ENCODE results near the gene ESRRB. TPM values are rescaled to one million over a fixed set of nuclear protein-coding genes. Genes with fewer than 3 reads are reported as not detected.

Gene ESRRB
- total RNA-seq, 1 donor from 2014 or later, result not detected

GRCh38 chr14:76465664-76466063, 89.7 kb downstream of the ESRRB start:
- no peaks in the 10 kb centered on the region for H3K4me1 Mint-ChIP-seq (ENCODE audit: unreplicated experiment)
- H3K9me3 Mint-ChIP-seq (ENCODE audit: unreplicated experiment), result no peaks in the 10 kb centered on the region
- no peak for DNase-seq (ENCODE audit: extremely low spot score, unreplicated experiment)

GRCh38 chr14:76467711-76468155, 91.8 kb downstream of the ESRRB start:
- Mint-ChIP-seq H3K27ac (ENCODE audit: unreplicated experiment) (no peak overlapping the region), H3K9me3 (ENCODE audit: unreplicated experiment) (no peaks in the 10 kb centered on the region), H3K27me3 (ENCODE audit: unreplicated experiment) (peaks cover 5% of the 10 kb centered on the region), H3K36me3 (ENCODE audit: unreplicated experiment) (no peaks in the 10 kb centered on the region), H3K4me1 (ENCODE audit: unreplicated experiment) (no peaks in the 10 kb centered on the region), H3K4me3 (ENCODE audit: unreplicated experiment) (no peak overlapping the region)
- no peak for TF ChIP-seq CTCF (IDR thresholded peaks at IDR 0.05)
- no peak for DNase-seq (ENCODE audit: extremely low spot score, unreplicated experiment)

More at GRCh38 chr14:76465664-76466063, 89.7 kb downstream of the ESRRB start:
- TF ChIP-seq CTCF (IDR thresholded peaks at IDR 0.05), result no peak
- no peaks in the 10 kb centered on the region for H3K36me3 Mint-ChIP-seq (ENCODE audit: unreplicated experiment)
- no peaks in the 10 kb centered on the region for H3K27me3 Mint-ChIP-seq (ENCODE audit: unreplicated experiment)
- H3K4me3 Mint-ChIP-seq (ENCODE audit: unreplicated experiment), result no peak overlapping the region
- H3K27ac Mint-ChIP-seq (ENCODE audit: unreplicated experiment), result no peak overlapping the region

DNA sequence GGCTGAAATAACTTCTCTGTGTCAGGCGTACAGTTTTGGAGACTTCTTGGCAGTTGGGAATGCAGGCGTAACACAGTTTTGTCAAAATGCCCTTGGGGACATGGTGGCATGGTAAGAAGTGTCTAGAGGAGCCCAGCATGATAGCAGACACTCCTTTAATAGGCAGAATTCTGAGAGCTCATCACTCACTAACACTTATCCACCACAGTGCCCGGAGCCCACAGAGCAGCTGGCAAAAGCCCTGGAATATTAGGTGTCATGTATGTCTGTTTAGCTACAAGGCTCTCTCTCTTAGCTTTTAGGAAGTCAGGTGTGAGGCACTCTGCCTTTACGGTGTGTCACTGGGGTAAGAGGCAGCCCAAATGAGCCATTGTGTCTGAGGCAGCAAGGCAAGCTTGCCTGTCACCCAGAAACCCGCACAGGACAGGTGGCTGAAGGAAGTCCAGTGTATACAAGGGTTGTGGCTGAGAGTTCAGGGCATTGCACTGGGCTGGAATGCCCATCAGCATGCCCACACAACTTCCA, 96.3 kb downstream of the ESRRB start:
- Mint-ChIP-seq H3K4me3 (ENCODE audit: unreplicated experiment) (no peak overlapping the region), H3K9me3 (ENCODE audit: unreplicated experiment) (no peaks in the 10 kb centered on the region), H3K36me3 (ENCODE audit: unreplicated experiment) (no peaks in the 10 kb centered on the region), H3K4me1 (ENCODE audit: unreplicated experiment) (no peaks in the 10 kb centered on the region), H3K27ac (ENCODE audit: unreplicated experiment) (no peak overlapping the region), H3K27me3 (ENCODE audit: unreplicated experiment) (peaks cover 14% of the 10 kb centered on the region)
- no peak for DNase-seq (ENCODE audit: extremely low spot score, unreplicated experiment)
- no peak for TF ChIP-seq CTCF (IDR thresholded peaks at IDR 0.05)

- TF ChIP-seq CTCF (IDR thresholded peaks at IDR 0.05), result no peak
- Mint-ChIP-seq H3K9me3 (ENCODE audit: unreplicated experiment) (no peaks in the 10 kb centered on the region), H3K27me3 (ENCODE audit: unreplicated experiment) (peaks cover 14% of the 10 kb centered on the region), H3K4me1 (ENCODE audit: unreplicated experiment) (no peaks in the 10 kb centered on the region), H3K36me3 (ENCODE audit: unreplicated experiment) (no peaks in the 10 kb centered on the region), H3K4me3 (ENCODE audit: unreplicated experiment) (no peak overlapping the region), H3K27ac (ENCODE audit: unreplicated experiment) (no peak overlapping the region)
- no peak for DNase-seq (ENCODE audit: extremely low spot score, unreplicated experiment)
These were observed 97.7 kb downstream of the ESRRB start for GRCh38 chr14:76473481-76474263.

- Mint-ChIP-seq H3K4me1 (ENCODE audit: unreplicated experiment) (no peaks in the 10 kb centered on the region), H3K27me3 (ENCODE audit: unreplicated experiment) (no peaks in the 10 kb centered on the region), H3K4me3 (ENCODE audit: unreplicated experiment) (no peak overlapping the region), H3K9me3 (ENCODE audit: unreplicated experiment) (no peaks in the 10 kb centered on the region), H3K27ac (ENCODE audit: unreplicated experiment) (no peak overlapping the region), H3K36me3 (ENCODE audit: unreplicated experiment) (no peaks in the 10 kb centered on the region)
- DNase-seq (ENCODE audit: extremely low spot score, unreplicated experiment), result no peak
- no peak for TF ChIP-seq CTCF (IDR thresholded peaks at IDR 0.05)
These were observed 104.5 kb downstream of the ESRRB start for GRCh38 chr14:76480426-76480825.

Data from osteocyte (in vitro differentiated cells).